Pancreas (tissue), 10 donors: ENCODE data around the gene BPIFB3. TPM values are rescaled to one million over a fixed set of nuclear protein-coding genes. Genes with fewer than 3 reads are reported as not detected.

ENCODE experiments used
- ATAC-seq, 4 donors: fragments of 200-7000 bp; cut with Tn5 transposase; one replicate each; pipeline versions ENCODE4 v1.8.0 to v1.9.1; 2020; ENCODE audit warnings: mild to moderate bottlenecking in 4 of 4, moderate library complexity in 4 of 4
- DNase-seq, 6 donors: peaks; one replicate each; pipeline ENCODE4 v3.0.0-alpha.2; 2020
- FAIRE-seq: peaks from 2 replicates; lab custom pipeline; 2012; peaks lifted over from hg19 to GRCh38; lab: Jason Lieb, UNC
- H3K27ac ChIP-seq, 4 donors: fragments of 200-600 bp; sonication (generic); 1 replicate in 3 of 4; 2 replicates in 1 of 4; pipeline versions ENCODE4 v1.5.0 to v1.8.0; 2020
- H3K27me3 ChIP-seq, 4 donors: fragments of 200-600 bp; one replicate each; pipeline ENCODE4 v1.8.0; 2021
- H3K36me3 ChIP-seq, 3 donors: fragments of 200-600 bp; sonication (generic) in 1 of 3; one replicate each; pipeline versions ENCODE4 v1.5.0 to v1.8.0; 2020 to 2021
- H3K4me1 ChIP-seq, 3 donors: fragments of 200-600 bp; one replicate each; pipeline ENCODE4 v1.8.0; 2021
- H3K4me3 ChIP-seq, 4 donors: fragments of 200-600 bp; sonication (generic) in 2 of 4; one replicate each; pipeline versions ENCODE4 v1.5.0 to v1.8.0; 2020 to 2021
- H3K9me3 ChIP-seq, 4 donors: fragments of 200-600 bp; one replicate each; pipeline ENCODE4 v1.8.0; 2021
- WGBS, 2 donors: extraction: QIAGEN DNeasy Blood & Tissue Kit; methylation state at CpG; one replicate each; pipeline ENCODE4 v1.1.7; 2013; 5-methylcytosine and 5-hydroxymethylcytosine counted together
- intact Hi-C, 3 donors: fragments of 100-400 bp; cut with DNase I; formaldehyde crosslinking; loops; one replicate each; pipeline versions ENCODE4 v1.11.1 to v1.14.2; 2022
- polyA plus RNA-seq, 2 donors: library from polyadenylated mRNA; stranded (reverse); fragments of 200-250 nt; gene quantifications; one replicate each; pipeline ENCODE4 v1.2.3, GENCODE V29; 2013
- total RNA-seq, 6 donors: library from RNA; stranded (reverse); fragmentation: NEBNext Ultra II Directional in 4 of 6; extraction: Animal tissue kit (Norgen Biotek cat#: 25700) in 4 of 6; gene quantifications; one replicate each; pipeline versions ENCODE4 v1.2.1 to v1.2.4, GENCODE V29; 2021 to 2023
- TF ChIP-seq, protein P1 (sequence below), 4 donors: fragments of 200-600 bp; sonication (generic) in 3 of 4; IDR thresholded peaks; one replicate each; pipeline versions ENCODE4 v1.5.0 to v1.8.0; 2021; ENCODE audit warnings: antibody characterized with exemption in 4 of 4
- donor health status: healthy with polysubstance abuse.
- donor health status: DM: no; HTN: no; CAD: no; lungs with moderate emphysema.
- donor health status: DM: no; HTN: no; CAD: no.
- donor health status: control.
- donor health status: control.
- donor health status: Bipolar disorder and iron deficiency.
- donor health status: DM: yes; HTN: yes; CAD: no.
- donor health status: DM: no; HTN: no; CAD: no.
- donor health status: DM: no; HTN: no; CAD: no.
- donor health status: DM: yes; HTN: yes; CAD: no.

The BPIFB3 gene
- total and polyA plus RNA-seq, 8 donors, result not detected

DNA sequence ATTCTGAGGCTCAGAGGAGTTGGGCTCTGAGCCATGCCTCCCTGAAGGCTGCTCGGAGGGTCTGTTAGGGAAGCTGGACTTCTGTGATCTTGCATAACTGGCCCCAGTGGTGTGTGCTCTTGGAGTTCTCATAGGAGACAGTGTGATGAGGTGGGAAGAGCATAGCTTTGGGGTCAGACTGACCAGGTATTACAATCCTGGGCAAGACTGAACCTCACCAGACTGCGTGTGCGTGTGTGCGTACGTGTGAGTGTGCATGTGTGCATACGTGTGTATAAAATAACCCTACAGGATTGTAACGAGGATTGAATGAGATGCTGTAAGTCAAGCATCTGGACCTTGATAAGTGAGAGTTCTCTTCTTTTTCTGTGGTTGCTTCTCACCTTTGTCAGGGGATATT is 36.2 kb upstream of the BPIFB3 start:
- H3K27me3 ChIP-seq, result peaks cover 0 to 4% (median 0%) of the 10 kb centered on the region in 4 donors
- intact Hi-C loops, result no loop called here
- FAIRE-seq (no peak), DNase-seq (no peak), ATAC-seq (no peak)
- WGBS, 2 donors, result 60 to 73% methylated on average over 7 of the region's 7 CpGs
- no peak overlapping the region for H3K4me3 ChIP-seq
- H3K4me1 ChIP-seq, result no peaks in the 10 kb centered on the region
- H3K27ac ChIP-seq, result no peak overlapping the region
- H3K36me3 ChIP-seq, result no peaks in the 10 kb centered on the region
- TF ChIP-seq, protein P1, sequence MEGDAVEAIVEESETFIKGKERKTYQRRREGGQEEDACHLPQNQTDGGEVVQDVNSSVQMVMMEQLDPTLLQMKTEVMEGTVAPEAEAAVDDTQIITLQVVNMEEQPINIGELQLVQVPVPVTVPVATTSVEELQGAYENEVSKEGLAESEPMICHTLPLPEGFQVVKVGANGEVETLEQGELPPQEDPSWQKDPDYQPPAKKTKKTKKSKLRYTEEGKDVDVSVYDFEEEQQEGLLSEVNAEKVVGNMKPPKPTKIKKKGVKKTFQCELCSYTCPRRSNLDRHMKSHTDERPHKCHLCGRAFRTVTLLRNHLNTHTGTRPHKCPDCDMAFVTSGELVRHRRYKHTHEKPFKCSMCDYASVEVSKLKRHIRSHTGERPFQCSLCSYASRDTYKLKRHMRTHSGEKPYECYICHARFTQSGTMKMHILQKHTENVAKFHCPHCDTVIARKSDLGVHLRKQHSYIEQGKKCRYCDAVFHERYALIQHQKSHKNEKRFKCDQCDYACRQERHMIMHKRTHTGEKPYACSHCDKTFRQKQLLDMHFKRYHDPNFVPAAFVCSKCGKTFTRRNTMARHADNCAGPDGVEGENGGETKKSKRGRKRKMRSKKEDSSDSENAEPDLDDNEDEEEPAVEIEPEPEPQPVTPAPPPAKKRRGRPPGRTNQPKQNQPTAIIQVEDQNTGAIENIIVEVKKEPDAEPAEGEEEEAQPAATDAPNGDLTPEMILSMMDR (IDR thresholded peaks at IDR 0.05), result no peak
- no peaks in the 10 kb centered on the region for H3K9me3 ChIP-seq

DNA sequence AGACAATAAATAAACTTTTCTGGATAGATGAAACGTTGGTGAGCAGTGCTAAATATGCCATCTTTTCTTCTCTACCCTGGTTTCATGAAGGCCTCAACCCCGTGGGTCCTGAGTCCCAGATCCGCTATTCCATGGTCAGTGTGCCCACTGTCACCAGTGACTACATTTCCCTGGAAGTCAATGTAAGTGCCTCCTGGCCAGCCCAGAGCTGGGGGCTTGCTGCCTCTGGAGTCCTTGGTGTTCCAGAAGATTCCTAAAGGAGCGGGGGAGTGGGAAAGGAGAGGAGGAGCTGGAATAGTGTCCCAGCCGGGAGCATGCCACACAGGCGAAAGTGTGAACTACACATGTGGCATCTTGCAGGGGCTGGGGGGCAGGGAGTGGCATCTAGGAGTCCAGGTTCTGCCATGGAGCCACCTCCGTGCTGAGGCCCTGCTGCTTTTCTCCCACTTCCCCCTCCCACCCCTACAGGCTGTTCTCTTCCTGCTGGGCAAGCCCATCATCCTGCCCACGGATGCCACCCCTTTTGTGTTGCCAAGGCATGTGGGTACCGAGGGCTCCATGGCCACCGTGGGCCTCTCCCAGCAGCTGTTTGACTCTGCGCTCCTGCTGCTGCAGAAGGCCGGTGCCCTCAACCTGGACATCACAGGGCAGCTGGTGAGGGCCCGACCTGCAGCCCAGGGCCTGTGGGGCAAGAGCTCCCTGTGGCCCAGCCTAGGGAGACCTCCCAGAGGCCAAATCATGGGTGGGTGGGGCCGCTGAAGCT is 35.4 kb upstream of the BPIFB3 start:
- no peak for ATAC-seq
- H3K4me3 ChIP-seq, result no peak overlapping the region
- no peak for FAIRE-seq
- TF ChIP-seq, protein P1 (IDR thresholded peaks at IDR 0.05), result no peak
- peaks cover 0 to 2% (median 0%) of the 10 kb centered on the region in 4 donors for H3K27me3 ChIP-seq
- no peaks in the 10 kb centered on the region for H3K9me3 ChIP-seq
- H3K27ac ChIP-seq, result no peak overlapping the region
- H3K4me1 ChIP-seq, result no peaks in the 10 kb centered on the region
- H3K36me3 ChIP-seq, result no peaks in the 10 kb centered on the region
- 51 to 63% methylated on average over 14 of the region's 14 CpGs for WGBS, 2 donors
- intact Hi-C loops, result no loop called here
- DNase-seq, result no peak

DNA sequence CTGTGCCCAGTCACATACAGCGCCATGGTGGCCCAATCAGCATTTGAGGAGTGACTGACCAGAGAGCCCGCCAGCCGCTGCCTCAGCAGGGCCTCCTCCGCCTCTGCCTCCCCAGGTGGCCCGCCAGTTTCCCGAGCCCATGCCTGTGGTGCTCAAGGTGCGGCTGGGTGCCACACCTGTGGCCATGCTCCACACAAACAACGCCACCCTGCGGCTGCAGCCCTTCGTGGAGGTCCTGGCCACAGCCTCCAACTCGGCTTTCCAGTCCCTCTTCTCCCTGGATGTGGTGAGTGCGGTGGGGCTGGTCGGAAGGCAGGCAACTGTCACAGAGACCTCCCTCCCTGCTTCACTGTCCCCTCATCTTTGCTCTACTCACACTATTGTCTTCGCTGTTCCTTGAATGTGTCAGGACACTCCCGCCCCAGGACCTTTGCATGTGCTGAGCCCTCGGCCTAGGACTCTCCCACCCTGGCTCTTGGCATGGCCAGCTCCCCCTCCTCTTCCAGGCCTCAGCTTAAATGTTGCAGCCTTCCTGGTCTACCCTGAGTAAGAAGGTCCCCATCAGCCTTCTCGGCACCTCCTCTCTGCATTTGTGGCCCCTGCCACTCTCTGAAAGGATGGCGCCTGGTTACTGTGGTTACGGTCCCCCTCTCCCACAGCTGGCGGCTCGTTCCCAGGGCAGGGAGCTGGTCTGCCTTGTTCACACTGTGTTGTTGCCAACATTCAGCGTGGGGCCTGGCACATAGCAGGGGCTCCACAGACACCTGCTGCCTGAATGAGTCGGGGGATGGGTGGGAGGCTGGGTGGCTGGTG is 34.0 kb upstream of the BPIFB3 start:
- FAIRE-seq, result no peak
- no peaks in the 10 kb centered on the region for H3K9me3 ChIP-seq
- no peak for ATAC-seq
- intact Hi-C loops, result no loop called here
- no peak overlapping the region for H3K4me3 ChIP-seq
- 72 to 74% methylated on average over 23 of the region's 23 CpGs for WGBS, 2 donors
- no peak for DNase-seq
- TF ChIP-seq, protein P1 (IDR thresholded peaks at IDR 0.05), result no peak
- no peaks in the 10 kb centered on the region for H3K36me3 ChIP-seq
- no peaks in the 10 kb centered on the region for H3K27me3 ChIP-seq
- H3K4me1 ChIP-seq, result no peaks in the 10 kb centered on the region
- no peak overlapping the region for H3K27ac ChIP-seq

DNA sequence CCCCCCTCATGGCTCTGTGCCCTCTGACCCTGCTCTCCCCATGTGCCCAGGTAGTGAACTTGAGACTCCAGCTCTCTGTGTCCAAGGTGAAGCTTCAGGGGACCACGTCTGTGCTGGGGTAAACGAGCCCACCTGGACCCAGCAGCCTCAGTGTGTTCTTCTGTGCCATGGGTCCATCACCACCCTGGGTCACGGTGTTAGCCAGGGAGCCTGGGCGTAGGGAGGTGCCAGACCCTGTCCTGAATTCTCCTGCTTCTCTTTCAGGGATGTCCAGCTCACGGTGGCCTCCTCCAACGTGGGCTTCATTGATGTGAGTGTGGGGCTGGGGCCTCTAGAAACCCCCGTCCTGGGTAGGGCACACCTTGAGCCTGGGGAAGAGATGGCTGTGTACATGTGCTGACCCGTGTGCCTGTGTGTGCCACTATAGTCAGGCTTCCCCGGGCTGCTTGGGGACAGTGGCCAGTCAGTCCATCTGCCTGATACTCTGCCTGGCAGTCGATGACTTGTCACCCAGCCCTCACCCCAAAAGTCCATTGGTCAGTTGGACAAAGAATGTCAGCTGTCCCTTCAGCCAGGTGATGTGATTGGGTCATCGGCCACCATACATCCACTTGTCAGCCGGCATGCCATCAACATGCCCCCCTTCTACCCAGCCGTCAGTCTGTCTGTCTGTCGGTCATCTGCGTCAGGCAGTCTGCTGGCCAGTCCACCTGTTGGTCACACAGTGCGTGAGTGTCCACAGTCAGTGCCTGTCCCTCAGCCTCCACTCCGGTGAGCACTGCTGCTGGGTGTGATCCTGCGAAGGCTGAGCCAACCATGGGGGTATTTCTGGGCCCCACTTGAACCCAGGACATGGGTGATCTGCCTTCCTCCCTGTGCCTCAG is 33.2 kb upstream of the BPIFB3 start:
- TF ChIP-seq, protein P1 (IDR thresholded peaks at IDR 0.05), result no peak
- H3K4me3 ChIP-seq, result no peak overlapping the region
- H3K27me3 ChIP-seq, result no peaks in the 10 kb centered on the region
- DNase-seq (no peak), FAIRE-seq (no peak), ATAC-seq (no peak)
- H3K27ac ChIP-seq, result no peak overlapping the region
- intact Hi-C loops, result no loop called here
- H3K36me3 ChIP-seq, result no peaks in the 10 kb centered on the region
- 66 to 74% methylated on average over 18 of the region's 18 CpGs for WGBS, 2 donors
- H3K4me1 ChIP-seq, result no peaks in the 10 kb centered on the region
- H3K9me3 ChIP-seq, result no peaks in the 10 kb centered on the region
